Uterus (tissue), 2 donors: Measurements from ENCODE around the gene TDG.

Experiments
- POLR2A ChIP-seq, 2 donors: fragments of 450-650 bp; IDR thresholded peaks; one replicate each; pipeline ENCODE4 v1.6.1; 2016; ENCODE audit warnings: antibody characterized with exemption in 2 of 2, mild to moderate bottlenecking in 1 of 2, moderate library complexity in 1 of 2
- TF ChIP-seq, protein P1 (sequence below), 4 experiments: fragments of 200-600 bp in 2 of 4; fragments of 450-650 bp in 2 of 4; sonication (generic) in 2 of 4; IDR thresholded peaks; one replicate each; pipeline ENCODE4 v1.5.1; 2016 to 2019; ENCODE audit warnings: antibody characterized with exemption in 4 of 4, mild to moderate bottlenecking in 2 of 4, moderate library complexity in 1 of 4

DNA sequence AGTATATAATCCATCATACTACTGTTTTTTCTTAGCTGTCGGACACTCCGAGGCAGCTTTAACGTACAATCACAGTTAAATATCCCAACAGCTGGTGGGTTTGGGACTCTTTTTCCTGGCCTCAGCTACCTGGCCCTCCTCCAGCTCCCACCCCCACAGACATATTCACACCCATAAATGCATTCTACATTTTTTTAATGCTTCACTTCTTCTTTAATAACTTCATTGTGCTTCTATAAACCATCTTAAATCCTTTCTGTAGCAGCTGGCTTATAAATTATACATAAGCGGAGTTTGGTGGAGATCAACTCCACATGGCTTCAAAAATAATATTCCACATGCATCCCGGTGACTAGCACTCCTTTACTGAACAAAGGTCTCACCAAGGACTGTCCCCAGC lies 33.3 kb downstream of the TDG start:
- TF ChIP-seq, protein P1, sequence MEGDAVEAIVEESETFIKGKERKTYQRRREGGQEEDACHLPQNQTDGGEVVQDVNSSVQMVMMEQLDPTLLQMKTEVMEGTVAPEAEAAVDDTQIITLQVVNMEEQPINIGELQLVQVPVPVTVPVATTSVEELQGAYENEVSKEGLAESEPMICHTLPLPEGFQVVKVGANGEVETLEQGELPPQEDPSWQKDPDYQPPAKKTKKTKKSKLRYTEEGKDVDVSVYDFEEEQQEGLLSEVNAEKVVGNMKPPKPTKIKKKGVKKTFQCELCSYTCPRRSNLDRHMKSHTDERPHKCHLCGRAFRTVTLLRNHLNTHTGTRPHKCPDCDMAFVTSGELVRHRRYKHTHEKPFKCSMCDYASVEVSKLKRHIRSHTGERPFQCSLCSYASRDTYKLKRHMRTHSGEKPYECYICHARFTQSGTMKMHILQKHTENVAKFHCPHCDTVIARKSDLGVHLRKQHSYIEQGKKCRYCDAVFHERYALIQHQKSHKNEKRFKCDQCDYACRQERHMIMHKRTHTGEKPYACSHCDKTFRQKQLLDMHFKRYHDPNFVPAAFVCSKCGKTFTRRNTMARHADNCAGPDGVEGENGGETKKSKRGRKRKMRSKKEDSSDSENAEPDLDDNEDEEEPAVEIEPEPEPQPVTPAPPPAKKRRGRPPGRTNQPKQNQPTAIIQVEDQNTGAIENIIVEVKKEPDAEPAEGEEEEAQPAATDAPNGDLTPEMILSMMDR (IDR thresholded peaks at IDR 0.05) = no peak
- no peak for TF ChIP-seq POLR2A (IDR thresholded peaks at IDR 0.05)
